ELF-1 (cell line): Measurements from ENCODE around the gene NAP1L5.

ENCODE experiments used
- DNase-seq: peaks from one replicate; pipeline ENCODE4 v3.0.0-alpha.2; 2016; ENCODE audit warnings: low read depth, low spot score

NAP1L5 gene

DNA sequence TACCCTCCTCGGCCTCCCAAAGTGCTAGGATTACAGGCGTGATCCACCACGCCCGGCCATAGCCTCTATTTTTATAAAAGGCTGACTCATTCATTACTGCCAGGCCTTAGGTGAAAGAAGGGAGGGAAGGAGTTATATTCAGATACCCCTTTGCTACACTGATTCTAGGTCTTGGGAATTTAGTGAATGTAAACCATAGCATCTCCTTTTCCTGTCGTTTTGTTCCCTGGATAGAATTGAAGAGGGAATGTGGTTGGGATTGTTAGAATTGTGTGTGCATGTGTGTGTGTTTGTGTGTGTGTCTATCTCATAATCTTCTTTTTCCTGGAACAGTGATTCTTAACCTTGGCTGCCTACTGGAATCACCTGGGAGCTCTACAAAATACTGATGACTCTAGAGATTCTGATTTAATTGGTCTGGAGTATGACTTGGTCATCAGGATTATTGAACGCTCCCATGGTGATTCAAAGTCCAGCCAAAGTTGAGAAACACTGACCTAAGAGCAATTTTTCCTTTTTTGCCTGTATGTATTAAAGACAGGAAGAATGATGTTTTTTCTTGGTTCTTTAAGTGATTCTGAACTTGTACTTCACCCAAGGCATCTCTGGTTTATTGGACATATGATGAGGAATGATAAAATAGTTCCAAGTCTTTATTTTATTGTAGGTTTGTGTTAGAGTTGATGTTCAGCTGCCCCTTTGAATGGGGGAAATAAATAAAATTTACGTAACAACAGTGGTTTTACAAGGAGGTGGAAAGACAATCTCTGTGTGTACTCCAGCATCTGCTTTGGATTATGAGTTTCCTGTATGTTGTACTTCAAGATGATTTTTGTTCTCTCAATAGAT is 37.0 kb downstream of the NAP1L5 start:
- no peak for DNase-seq

DNA sequence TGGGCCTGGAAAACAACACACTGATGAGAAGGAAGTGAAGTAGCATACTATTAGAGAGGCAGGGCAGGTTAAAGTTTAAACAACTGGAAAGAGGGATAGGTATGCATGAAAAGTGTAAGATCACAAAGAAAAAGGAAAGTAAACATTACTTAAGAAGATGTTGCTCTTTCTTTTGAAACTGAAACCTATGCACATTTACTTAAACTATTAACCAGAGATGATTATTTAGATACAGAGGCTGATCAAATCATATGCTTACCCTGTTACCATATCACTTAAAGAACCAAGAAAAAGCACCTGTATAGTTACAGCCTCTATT is 37.8 kb downstream of the NAP1L5 start:
- DNase-seq = no peak

DNA sequence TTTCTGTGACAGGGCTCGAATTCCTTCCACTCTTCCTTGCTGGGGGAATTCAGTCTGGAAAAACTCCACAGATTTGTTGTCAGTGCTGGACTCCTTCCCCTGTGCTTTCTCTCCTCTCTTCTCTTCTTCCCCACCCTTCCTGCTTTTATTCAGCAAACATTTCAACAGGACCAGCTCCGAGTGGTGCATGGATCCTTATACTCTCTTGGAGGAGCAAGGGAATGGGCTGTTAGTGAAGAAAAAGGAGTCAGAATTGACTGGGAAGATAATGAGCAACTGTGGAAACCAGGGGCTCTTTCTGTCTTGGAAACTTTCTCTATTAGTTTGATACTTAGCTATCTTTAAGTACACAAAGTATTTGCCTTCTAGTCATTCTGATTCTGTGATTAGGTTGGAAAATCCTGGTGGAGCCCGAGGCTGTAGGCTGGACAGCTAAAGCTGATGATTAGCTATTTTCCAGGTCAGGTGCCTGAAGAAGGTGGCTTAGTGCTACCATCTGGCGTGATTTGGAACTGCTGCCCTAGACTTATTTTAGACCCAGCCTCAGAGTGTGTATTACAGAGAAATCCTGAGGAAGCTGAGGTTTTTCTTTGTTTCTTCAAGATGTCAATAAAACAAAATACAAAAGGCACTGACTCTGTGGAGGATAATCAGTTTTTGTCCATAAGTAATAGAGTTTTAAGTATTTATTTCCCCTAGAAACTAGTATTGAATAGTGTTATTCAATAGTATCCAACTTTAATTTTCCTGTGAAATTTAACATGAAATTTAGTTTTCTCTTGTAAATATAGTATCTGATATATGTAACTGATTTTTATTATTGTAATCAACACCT is 38.4 kb downstream of the NAP1L5 start:
- peak; percentile 72 for DNase-seq

DNA sequence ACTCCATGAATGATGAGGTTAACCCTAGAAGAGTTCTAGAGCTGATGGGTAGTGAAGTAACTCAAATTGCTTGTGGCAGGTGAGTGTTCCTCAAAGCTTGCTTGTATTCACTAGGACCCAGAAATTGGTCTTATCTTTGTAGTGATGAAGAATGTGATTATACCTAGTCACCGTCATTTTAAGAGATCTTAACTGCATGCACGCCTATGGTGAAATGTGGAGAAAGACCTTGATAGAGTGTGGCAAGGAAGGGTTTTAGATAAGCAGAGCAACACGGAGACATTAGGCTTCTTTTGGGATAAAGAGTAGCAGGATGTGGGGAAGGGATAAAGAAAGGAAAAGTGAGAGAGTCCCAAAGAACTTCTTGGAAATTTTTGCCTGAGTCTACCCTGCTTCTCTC is 42.4 kb downstream of the NAP1L5 start:
- DNase-seq = no peak

DNA sequence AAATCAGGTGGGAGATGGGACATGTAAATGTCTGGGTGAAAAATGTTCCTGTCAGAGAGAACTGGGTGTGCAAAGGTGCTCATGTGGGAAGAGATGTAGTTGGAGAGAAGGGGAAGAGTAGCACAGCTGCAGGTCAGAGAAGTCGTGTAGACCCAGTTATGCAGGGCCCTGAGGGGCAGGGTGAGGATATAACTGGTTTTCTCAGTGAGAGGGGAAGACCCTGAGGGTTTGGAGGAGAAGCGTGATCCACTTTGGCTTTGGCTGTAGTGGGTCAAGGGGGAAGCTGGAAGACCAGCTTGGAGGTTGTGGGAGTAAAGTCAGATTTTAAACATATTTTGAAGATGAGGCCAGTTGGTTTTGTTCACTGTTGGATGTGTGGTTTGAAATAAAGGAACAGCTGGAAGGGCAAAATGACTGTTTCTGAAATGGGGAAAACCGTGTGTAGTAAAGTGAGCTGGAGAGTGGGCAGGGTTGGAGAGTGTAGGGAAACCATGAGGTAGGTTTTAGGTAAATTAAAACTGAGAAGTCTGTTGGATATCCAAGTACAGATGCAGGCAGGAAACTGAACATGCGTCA is 44.2 kb downstream of the NAP1L5 start:
- DNase-seq = no peak

DNA sequence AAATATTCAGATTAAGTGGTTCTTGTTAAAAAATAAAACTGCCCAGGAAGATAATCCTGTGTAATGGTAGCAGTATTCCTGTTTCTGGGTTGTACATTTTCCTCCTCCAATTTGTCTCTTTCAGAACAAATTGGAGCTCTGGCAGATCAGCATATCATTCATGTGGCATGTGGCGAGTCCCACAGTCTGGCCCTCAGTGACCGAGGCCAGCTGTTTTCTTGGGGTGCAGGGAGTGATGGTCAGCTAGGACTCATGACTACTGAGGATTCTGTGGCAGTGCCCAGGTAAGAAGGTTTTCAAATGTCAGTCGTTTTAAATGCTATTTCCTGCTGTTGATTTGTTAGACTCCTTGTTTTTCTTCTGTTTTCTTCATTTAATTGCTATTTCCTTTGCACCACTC is 47.9 kb downstream of the NAP1L5 start:
- no peak for DNase-seq

DNA sequence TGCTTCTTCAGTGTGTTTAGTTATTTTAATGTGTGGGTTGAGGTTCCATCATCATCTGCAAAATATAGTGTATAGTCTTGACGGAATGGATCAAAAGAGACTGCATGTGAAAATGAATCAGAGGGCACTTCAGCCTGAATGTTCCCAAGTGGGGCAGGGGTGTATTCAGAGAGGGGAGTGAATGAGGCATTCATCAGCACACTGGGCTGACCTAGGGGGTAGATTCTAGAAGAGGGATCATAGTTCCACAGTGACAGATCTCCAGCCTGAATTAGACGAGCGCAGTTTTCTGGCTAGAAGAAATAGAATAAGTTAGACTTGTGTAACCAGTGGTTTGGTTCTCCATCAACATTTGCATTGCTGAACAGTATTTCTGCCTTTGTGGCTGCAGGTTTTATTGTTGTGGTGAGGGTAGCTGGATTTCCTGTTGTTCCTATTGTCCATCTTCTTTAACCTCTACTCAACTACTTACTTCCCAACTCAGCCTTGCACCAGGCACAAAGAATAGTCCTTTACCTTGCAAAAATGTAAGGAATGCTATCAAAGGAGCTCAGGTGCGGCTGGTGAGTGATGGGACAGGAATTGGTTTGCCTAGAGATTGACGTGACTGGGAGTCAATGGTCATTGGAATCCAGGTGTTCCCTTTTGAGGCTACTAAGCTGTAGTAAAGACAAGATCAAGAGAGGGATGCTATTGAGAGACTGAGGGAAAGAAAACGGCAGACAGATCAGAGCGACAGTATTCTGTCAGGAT is 50.9 kb downstream of the NAP1L5 start:
- DNase-seq = peak; percentile 47

DNA sequence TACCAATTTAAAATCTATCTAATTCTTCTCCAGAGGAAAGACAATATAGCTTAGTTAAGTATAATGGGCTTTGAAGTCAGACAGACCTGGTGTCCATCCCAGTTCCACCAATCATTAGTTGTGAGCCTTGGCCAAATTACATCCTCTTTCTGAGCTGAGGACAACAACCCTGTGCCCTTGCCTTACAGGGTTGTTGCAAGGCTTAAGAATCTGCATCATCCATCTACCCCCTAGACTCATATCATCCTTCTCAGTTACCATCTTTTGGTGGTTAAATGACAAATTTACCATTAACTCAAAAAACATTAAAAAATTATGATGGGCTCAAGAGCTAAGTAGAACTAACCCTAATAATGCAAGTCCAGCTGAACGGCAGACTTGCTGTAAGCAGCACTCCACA is 51.6 kb downstream of the NAP1L5 start:
- DNase-seq = no peak
